Stimulated activated CD8-positive, alpha-beta memory T cell treated with anti-CD3 and anti-CD28 coated beads, Interleukin-12 subunit alpha, Interleukin-12 subunit beta, amount 100 ng/mL, for 1 hour (primary cell): ENCODE data around the gene TSPAN11.
"Not testable (repeated sequence)": the region's sequence is repeated elsewhere in the genome, so short reads cannot be mapped to it uniquely, and the experiment has no call there.

Experiments used
- DNase-seq: peaks from one replicate; pipeline ENCODE4 v3.0.0-alpha.2; 2020; ENCODE audit warnings: low read depth

TSPAN11 gene

DNA sequence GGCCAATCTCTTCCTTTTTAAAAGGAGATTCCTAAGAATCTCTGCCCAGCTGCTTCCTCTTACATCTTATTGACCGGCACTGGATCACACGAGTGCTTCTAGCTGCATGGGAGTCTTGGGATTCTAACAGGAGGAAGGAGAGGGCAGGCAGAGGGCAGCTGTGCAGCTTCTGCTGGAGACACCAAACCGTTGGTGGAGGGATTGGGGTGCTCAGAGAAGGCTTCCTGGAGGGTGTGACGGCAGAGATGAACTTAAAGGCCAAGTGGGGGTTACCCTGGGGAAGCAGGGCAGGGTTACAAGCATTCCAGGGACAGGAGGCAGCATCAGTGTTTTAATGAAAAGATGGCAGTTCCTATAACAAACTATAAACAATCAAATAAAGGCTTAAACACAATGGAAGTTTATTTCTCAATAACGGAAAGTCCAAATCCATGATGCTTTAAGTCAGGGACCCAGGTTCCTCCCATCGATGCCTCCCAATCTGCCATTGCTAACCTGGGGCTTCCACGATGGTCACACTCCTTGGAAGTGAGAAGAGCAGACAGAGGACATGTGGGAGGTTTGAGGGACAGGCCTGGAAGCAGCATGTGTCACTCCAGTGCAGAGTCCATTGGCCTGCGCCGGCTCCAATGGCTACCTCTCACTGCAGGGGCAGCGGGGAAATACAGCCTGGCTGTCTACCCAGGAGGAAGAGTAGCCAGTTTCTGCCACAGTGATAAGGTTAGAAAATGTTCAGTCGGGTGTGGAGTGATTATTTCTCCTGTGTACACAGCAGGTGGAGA, 94.0 kb downstream of the TSPAN11 start:
- DNase-seq: no peak

DNA sequence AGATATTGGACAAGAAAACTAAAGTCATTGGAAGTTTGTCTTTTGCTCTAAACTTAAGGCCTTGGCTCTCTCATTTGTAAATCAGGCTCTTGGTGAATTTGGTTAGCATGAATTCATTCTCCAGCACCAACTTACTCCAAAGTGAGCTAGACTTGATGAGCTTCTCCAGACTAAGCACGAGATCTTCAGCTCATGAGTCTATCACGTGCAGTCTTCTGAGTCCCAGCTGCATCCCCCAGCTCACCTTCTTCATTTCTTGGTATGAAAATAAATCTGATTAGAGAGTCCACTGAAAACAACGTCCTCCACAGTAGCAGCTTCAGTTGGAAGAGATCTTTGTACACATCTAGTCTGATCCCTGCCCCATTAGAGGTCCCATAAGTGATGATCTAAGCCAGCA, 94.6 kb downstream of the TSPAN11 start:
- no peak for DNase-seq

DNA sequence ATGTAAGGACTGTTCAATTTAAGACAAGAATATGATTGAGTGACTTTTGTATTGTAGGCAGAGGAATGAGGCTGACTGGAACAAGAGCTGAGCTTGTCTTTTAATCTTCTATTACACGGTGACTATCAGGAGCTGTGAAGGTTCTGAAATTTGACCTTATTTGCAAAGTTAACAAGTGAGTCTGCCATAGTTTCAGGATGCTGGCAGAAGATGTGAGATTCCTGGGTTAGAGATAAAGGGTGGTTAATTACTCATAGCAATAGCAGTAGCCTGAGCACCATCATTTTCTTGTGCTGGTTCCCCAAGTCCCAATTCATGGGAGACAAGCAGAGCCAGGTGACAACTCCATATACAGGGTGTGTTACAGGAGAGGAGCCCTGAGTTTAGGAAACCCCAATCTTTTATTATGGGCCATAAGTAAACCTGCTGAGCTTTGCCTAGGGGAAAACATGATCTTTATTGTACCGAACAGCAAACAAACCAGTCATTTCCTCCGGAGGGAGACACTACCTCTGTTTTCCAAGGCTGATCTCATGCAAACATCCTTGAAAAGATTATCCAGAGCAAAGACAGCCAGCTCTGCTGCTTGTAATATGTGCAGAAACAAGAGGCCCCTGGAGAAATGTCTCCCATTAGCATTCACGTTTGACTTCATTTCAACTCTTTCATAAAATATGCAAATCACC, 95.4 kb downstream of the TSPAN11 start:
- DNase-seq: no peak

DNA sequence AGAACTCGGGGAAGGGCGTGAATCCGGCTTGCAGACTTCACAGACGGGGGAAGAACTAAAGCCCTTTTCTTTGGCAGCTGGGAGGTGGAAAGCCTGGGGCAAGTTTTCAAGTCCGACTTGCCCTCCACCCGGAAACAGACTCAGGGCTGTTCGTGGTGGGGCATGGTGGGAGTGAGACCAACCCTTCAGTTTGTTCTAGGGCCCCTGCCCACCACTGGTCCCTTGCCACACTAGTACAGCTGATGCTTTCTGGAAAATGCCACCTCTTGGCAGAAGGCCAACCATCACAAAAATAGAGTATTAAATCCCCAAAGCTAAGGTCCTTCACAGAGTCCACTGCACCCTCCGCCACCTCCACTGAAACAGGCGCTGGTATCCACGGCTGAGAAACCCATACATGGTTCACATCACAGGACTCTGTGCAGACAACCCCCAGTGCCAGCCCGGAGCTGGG, 96.8 kb downstream of the TSPAN11 start:
- DNase-seq: no peak

DNA sequence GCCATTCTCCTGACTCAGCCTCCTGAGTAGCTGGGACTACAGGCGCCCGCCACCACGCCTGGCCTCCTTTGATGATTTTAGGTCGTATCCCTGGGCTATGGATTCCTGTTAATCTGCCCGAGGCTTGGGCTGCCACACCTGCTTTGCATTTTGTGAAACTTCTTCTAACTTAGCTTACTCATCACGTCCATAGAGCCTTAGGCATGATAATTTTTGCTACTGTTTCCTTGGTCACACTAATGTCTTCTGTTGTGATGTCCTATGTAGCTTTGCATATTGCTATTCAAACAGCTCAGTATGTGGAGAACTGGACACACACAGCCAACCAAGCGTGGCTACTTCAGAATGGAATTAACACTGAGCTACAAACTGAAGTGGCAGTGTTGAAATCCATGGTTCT, 99.7 kb downstream of the TSPAN11 start:
- no peak for DNase-seq

DNA sequence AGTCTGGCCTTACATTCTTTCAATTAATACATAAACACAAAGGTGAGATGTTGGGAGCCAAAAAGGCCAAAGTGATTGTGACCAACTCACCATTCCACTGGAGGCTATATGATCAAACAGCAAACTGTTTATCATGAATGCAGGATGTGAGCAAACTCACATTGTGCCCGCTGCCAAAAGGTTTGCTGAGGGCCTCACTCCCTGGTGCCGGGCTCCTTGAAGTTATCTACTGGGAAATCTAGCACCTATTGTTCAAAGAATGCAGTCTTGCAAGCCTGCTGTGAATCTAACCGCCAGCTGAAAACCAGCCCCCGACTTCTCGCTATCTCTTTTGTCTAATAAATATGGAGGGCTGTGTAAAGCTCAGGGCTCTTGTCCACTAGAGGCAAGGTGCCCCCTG, 100.5 kb downstream of the TSPAN11 start:
- DNase-seq: not testable (repeated sequence)

DNA sequence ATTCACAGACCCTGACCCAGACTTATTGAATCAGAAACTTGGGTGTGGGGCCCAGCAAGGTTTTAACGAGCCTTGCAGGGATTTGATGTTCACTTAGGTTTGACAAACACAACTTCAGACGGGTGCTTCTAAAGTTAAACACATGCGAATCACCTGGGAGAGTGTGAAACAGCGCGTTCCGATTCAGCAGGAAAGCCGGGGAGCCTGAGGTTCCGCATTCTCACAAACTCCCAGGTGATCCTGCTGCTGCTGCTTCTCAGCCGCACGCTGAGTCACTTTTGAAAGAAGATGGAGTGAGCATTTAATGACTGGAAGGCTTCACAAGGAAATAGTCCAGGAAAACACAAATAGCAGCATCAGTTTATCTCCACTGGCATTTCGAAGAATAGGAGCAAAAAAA, 102.9 kb downstream of the TSPAN11 start:
- no peak for DNase-seq

DNA sequence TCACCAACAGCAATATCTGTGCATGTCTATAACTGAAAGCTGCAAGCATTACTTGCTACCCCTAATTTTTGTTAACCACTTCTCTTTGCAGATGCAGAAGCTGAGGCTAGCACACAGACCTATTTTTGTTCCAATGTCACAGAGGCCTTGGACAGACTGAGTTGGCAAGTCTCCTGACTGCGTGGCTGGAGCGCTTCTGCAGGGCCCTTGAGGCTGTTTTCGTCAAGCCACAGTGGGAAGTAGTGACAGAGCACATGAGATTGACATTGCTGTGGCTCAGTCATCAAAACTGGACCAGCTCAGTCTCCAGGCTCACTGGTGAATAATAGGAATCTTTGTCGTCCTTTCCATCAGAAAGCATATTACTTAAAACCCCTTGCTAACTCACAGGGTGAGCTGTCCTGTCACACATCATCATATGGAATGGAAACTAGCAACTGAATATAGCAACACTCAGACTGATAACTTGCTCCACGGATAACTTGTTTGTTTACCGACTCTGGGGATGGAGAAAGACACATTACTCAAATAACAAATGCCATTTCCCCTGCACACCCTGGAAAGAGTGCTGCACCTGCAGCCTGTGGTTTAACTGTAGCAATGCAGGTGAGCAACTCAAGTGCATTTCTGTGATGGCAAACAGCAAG, 103.5 kb downstream of the TSPAN11 start:
- DNase-seq: no peak

DNA sequence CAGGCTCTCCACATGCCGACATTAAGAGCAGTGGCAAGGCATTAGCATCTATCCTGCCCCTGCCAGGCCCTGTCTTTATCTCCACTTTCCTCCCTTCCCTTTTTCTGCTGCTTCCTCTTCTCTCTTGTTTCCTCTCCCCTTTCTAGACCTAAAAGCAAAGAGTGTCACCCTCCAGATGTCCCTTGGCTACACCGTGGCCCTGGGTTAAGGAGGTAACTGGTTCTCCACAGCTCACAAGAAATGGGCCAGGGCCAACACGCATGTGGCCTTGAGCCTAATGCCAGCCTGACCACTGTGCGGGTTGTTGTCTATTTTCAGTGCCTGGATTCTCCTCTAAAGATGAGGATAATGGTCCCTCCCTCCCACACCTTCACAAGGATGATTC, 105.4 kb downstream of the TSPAN11 start:
- DNase-seq: no peak

DNA sequence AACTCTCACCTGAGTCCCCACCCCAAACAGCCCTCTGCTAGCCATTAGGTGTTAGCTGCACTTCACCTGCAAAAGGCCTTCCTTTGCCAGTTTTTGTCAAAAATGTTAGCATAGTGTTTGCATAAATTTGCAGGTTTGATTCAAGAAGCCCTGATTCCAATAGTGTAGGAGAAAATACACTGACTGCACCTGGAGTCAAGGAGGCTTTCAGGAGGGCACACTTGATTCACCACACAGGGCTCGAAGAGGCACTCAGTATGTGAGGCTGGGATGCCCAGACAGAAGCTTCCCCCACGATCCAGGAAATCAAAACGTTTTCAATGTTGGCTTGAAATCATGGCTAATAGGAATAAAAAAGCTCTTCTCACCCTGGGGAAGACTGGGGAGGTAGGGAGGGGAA, 106.6 kb downstream of the TSPAN11 start:
- DNase-seq: no peak

DNA sequence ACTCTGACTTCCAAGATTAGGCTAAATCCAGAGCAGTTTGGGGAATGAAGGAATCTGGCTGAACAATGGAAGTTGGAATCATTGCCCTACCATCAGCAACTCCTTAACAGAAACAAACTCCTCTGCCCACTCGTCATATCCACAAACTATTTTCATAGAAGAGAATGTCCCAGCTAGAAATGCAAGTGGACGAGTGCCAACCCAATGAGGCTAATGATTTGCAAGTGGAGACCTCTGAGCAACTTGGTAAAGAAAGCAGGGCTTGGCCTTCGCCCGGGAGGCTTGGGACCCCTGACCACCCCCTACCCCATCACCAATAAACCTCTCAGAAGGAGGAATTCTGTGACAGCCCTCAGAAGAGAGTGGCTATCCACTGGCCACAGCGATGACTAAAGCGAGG, 107.1 kb downstream of the TSPAN11 start:
- DNase-seq: no peak

DNA sequence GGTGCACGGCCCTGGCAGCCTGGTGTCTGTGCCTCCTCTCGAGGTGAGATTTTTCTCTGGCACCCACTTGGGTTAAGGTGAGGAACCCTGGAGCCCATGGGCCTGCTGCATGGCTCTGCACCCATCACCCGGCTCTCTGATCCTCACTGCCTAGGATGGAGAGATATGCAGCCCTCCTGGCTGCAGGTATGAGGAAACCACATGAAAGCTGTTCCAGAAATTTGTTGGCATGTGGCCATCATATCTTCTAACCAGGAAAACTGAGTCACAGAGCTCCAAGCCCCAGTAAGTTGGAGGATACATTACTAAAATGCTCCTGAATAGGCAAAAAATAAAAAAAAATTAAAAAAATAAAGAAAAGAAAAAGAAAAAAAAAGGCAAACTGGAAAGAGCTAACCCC, 107.8 kb downstream of the TSPAN11 start:
- DNase-seq: no peak

DNA sequence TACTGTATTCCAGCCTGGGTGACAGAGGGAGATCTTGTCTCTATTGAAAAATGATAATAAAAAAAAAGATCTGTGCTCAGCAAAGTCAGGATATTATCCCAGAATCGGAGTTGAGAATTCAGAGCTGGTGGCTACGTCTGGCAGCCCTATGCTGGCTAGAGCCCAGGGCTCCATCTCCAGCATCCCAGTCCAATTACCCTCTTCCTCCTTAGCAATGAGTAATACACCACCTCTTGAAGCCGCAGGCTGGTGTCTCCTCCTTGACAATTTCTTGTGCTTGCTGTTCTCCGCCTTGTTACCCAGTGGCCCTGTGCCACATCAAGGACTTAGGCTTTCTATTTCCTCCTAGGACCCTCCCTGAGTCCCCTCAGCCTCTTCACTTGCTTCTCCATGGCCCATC, 108.7 kb downstream of the TSPAN11 start:
- no peak for DNase-seq

DNA sequence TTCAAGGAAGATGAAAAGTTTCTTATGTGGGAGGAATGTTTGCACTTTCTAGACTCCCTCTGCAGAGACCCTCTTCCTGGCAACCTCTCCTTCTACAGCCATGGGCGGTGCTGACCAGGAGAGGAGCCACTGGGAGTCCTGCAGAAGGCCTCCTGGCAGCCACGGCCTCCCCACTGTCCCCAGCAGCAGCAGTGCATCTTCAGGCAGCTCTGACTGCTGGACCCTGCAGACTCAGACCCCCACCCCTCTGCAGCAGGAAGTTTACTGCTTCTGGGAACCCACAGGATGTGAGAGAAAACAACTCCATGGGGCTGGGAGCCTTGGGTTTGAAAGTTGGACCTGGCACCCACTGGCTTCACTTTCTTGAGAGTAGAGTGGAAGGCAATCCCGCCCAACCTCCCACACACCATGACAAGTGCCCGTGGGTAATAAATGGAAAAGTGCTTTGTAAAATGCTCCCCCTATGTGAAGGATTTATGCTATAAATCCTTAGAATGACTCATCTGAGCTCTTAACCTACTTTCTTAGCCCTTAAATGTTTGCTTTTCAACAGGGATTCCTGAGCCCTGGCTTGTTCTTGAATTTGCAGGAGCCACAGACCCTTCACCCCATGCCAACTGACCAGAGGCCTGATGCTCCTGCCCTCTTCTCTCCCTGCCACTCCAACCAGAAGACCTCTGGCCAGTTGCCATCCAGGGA, 109.6 kb downstream of the TSPAN11 start:
- DNase-seq: no peak

DNA sequence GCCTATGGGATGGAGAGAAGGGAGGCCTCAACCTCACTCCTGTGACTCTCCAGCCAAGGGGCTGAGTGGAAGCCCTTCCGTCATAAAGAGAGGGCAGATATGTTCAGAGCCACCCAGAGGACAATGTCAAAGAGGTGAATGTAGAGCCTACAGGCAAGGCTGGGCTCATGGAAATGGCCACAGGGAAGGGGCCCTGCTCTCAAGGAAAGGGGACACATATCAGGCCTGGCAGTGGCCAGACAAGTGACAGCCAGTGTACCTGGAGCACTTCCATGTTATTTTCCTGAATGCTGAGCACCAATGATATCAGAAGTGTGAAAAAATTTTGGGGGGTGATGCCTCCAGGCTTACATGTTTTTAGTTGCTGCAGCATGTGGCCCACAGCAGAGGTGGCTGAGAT, 110.5 kb downstream of the TSPAN11 start:
- DNase-seq: no peak

DNA sequence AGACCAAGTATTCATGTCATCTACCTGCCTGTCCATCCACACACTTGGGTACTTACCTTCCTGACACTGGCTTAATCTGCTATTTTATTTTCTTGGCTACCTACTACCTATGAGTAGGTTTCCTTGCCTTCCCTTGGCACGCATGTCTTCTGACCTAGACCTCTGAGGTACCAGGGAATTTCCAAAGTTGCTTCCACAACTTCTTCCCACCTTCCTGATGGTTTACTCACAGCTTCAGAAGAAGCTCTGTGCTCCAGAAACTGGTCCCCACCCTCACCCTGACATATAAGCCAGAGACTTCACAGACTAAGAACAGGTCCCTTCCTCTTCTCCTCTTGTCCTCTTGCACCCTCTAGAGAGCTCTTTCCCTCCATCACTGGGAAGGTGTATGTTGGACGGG, 111.4 kb downstream of the TSPAN11 start:
- no peak for DNase-seq

DNA sequence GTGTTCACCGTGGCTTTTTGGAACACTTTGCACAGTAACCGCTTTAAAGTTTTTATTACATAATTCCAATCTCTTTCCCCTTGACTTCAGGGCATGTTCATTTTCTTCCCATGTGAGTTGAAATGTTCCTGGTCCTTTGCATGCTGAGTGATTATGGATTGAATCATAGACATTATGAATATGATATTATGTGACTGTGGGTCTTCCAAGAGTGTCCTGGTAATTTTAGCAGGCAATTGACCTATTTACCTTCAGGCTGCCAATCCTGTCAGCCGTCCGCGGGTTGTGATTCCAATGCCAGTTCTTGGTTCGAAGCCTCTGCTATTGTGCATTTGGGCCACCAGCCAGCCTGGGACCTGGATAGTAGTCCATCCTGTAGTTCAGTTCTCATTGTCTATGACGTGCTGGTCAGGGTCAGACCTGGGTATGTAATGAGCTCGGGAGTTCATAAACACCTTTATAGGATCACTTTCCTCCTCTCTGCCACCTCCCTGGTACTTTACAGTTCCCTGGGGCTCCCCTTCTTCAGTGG, 114.6 kb downstream of the TSPAN11 start:
- no peak for DNase-seq
